Activated naive CD4-positive, alpha-beta T cell (primary cell): ENCODE data around the gene MORN2.

Experiments
- DNase-seq, 4 experiments: peaks; one replicate each; lab custom pipeline; 2025; lab: John Stamatoyannopoulos, UW

The MORN2 gene

DNA sequence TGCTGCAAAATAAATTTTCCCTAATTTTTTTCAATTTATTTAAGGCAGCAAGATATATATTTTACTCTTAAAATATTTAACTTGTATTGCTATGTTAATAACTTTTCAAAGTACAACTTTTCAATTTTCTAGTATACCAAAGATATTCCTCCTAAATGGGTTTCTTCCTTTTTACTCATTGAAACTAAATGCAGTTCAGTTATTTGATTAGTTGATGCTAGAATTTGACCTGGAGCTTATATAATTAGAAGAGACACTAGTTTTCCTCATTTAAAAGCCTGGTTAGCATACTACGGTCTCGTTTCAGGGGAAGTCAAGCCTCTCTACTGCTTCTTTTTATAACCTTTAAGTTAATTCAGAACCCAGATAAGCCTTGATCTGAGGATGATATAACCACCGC, 13.8 kb downstream of the MORN2 start, which contains the start of gene ARHGEF33:
ARHGEF33 (plus strand) TSS at position 301 of the 400 bp plus-strand sequence. CDS start 29,573 bp downstream, outside the sequence.
- no peak for DNase-seq

DNA sequence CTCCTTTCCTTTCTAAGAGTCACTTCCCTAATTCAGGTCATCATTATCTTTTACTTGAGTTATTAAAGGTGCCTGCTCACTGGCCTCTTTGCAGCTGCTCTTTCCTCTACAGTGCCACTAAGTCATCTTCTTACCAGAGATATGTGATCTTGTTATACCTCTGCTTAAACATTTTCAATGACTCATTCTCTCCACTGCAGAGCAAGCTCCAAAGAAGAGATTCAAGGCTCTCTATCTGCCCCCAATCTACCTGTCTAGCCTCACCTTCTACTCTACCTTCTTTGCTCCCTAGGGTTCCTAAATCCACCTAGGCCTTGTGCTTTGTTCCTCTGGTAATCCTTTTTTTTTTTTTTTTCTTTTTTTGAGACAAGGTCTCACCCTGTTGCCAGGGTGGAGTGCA, 17.0 kb downstream of the MORN2 start:
- DNase-seq: no peak

DNA sequence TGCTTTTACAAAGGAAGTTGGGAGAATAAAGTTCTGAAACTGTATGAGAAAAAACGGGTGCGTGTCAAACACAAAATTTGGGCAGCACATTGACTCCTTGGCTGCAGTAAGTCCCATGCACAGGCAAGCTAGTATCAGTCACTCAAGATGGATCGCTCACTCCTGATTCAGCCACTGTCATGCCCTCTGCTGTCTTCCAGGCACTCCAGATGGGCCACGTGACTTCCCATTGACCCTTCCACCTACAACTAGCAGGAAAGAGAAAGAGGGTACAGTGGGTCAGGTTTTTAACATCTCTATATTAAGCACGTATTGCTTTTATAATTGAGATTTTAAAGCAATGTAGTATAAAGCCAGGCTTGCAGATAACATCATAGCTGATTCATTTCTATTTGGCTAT, 22.5 kb downstream of the MORN2 start:
- no peak for DNase-seq

DNA sequence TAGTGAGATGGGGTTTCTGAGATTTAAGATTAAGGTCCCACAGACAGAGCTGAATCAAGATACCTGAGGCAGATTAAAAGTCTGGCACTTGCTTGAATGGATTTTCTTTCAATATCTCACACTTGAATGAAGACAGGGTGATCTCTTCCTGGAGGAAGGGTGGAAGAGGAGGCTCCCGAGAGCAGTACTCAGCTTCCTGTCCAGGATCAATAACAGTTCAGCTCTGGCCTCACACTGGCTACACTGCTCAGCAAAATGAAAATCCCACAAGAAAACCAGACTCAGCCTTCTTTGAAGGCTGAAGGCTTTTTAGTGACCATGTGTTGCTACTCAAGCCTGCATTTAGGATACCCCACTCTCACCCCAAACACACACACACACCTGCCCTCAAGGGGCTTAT, 24.9 kb downstream of the MORN2 start:
- no peak for DNase-seq

DNA sequence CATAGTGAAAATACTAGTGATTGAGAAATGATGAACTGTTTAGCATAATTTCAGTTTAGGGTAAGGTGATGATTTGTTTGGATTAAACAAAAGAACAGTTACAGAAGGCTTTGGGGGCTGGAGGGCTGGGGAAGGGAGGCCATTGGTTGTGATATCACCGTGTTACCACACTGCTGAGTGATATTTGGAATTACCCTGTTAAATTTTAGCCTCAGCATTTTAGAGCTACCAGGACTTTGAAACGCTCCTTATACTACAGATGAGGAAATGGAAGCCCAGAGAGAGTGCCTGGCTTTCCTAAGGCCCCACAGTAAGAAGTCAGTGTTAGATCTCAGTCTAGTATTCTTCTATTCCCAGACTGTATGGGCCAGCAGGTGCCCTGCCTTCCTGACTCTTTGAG, 29.5 kb downstream of the MORN2 start:
- DNase-seq: no peak

DNA sequence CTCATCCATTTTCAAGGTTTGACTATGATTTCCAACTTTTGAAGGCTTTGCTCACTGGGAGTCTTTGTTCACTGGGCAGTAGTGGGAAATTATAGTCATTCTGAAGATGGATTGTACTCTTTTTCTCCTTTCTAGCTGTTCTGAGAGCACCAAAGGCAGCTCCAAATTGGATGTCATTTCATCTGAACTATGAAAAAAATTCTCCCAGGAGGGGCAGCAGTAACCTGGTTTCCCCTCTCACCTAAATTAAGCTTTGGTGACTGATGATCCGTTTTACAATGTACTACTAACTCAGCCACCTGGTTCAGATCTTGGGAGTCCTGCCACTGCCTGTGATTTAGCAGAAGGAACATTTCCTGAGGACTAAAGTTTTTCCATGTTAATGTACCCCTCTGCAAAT, 31.5 kb downstream of the MORN2 start:
- DNase-seq: no peak

DNA sequence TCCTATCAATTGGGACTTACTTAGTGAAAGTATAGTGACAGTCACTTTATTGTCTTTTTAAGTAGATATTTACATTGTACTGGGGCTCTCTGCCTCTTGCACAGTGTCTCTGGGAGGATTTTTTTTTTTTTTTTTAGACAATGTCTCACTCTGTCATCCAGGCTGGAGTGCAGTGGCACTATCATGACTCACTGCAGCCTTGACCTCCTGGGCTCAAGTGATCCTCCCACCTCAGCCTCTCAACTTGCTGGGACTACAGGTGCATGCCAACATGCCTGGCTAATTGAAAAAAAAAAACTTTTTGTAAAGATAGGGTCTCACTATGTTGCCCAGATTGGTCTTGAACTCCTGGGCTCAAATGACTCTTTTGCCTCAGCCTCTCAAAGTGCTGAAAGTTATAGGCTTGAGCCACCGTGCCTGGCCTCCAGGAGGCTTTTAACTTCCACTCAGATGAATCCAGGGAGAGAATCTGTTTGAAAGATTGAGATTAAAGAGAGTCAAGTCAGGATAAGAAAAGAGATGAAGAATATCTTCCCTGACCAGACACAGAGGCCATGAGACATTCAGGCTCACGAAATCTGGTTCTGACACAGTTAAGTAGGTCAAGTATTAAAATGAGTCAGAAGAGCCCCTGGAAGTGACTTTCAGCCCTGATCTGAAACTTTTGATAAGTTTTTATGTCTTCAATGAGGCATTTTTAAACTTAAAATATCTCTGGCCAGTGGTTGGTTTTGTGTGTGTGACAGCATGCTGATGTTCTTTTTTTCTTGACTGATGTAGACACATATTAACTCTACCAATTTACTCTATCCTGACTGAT, 32.2 kb downstream of the MORN2 start:
- DNase-seq: no peak

DNA sequence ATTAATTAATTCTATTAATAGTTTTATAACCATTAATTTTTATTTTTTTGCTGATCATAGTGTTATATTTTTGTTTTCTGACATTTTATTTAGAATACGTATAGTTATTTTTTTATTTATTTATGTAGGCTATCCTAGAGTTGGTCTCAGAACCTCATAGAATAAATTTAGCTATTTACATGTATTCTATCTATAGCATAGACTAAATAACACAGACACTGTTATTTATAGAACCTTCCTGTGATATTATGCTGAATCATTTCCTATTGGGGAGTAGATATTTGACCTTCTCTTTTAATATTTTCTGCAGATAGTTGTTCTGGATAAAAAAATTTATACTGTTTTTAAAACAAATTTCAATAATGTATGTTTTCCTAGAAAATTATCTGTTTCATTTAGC, 34.1 kb downstream of the MORN2 start:
- DNase-seq: no peak

DNA sequence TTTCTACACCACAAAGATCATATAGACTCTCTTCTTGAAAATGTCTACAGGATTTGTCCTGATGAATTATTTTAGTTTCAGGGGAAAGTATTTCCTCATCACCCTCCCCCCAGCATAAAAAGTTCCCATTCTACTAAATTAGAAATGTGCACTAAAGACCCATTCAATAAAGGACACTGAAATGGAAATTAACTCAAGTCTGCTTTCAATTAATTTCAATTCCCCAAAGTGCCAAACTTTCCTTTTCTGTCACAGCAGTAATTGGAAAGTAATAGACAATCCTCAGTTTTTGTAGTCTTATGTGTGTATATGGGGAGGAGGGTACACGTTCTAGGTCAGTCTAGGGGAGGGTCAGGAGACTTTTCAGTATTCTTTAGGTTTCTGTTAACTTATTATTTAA, 35.4 kb downstream of the MORN2 start:
- DNase-seq: no peak

DNA sequence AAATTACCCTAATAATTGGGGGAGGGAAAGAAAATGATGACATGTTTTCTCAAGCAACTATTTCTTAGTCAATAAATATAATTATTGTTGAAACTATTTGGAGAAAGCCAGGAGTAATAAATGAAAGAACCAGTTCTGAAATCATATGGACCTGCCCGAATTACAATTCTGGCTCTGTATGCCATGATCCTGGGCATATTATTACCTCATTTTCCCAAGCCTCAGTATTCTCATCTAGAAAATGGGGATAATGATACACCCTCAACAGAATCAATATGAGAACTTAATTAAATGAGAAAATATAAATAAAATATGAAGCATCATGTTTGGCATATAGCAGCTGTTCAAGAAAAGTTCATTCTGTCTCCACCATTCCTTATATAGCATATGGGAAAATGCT, 36.8 kb downstream of the MORN2 start:
- no peak for DNase-seq

DNA sequence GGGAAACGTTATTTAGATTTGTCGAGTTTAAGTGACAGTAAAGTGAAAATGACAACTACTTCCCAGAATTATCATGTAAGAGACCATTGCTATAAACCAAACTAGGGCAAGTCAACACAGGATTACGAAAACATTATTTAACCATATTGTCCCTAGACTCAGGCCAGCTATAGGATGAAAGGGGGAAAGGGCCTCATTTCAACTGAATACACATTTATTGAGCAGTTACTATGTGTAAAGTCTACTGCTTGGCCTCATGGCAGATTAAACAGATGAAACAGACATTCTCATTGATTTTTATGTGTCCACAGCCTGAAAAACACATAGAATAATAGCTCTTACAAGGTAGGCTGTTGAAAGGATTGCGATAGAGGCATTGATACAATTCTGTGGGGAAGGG, 46.6 kb downstream of the MORN2 start:
- DNase-seq: no peak

DNA sequence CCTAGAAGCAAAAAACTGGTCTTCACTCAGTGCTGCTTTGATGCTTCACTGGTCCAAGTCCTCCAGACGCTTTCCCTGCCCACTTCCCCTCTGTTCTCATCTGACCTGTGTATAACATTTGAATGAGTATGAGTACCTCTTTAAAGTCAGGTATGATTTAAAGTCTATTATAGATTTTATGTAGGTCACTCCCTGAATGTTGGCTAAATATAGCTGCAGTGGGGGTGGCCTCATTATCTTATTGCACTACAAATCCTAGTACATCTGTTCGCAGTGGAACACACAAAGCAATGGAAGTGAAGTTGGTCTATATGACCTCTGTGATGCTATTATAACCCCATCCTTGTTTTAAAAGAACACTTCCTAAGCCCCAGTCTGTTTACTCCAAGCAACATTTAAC, 47.1 kb downstream of the MORN2 start:
- no peak for DNase-seq

DNA sequence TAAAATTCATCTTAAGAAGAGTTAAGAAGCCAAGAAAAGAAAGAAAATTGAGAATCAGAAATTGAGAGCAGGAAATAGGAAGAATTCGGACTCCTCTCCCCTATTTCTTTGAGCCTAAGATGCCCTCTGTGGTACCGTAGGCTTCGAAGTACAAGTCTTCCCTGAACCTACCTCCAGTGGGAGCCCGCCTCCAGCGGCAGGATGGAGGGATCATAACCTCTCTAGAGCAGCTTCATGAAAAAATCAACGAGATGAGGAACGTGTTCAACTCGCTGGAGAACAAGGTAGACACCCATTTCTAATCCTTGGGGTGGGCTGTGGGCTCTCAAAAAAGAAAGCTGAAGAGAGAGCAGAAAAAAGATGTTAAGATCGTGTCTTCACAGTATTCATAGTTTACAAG, 50.2 kb downstream of the MORN2 start:
- no peak for DNase-seq

DNA sequence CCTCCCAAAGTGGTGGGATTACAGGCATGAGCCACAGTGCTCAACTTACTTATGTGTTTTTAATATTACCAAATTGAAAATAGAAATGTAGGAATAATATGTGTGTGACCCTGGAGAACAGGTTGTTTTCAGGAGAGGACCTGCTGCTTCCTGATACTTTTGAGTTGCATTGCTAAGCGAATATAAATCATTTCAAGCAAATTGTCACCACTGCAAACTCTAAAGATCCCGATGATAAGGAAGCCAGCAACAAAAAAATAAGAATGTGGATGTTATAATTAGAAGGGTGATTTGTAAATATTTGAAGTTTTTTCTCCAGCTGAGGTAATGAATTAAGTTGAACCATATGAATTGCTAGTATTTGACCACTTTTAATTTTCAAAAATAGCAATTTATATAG, 54.8 kb downstream of the MORN2 start:
- DNase-seq: no peak
